K562 (cell line): Measurements from ENCODE around the gene RABEPK. TPM values are rescaled to one million over a fixed set of nuclear protein-coding genes. Genes with fewer than 3 reads are reported as not detected.
A peak's percentile ranks its signal among the peaks of the same experiment; 100 is the strongest.

Experiments used
- ARID2 ChIP-seq: fragments of 450-650 bp; IDR thresholded peaks from 2 replicates; pipeline ENCODE4 v1.6.1; 2017; ENCODE audit warnings: antibody characterized with exemption, mild to moderate bottlenecking
- CBX5 ChIP-seq: IDR thresholded peaks from 2 replicates; pipeline ENCODE4 v1.6.1; 2014; ENCODE audit warnings: low read depth, borderline replicate concordance
- DPF2 ChIP-seq: fragments of 450-650 bp; IDR thresholded peaks from 2 replicates; pipeline ENCODE4 v1.6.1; 2016
- FOXP1 ChIP-seq: sonication (generic); formaldehyde crosslinking; IDR thresholded peaks from 2 replicates; pipeline ENCODE4 v1.8.0; 2022; ENCODE audit warnings: mild to moderate bottlenecking, missing genetic modification reagents
- GABPB1 ChIP-seq: sonication (generic); formaldehyde crosslinking; IDR thresholded peaks from 2 replicates; pipeline ENCODE4 v1.8.0; 2022; ENCODE audit warnings: mild to moderate bottlenecking, missing genetic modification reagents
- NR2C2 ChIP-seq, 2 experiments: fragments of 200-800 bp in 1 of 2; sonication (Bioruptor generic) in 1 of 2; sonication (generic) in 1 of 2; formaldehyde crosslinking in 1 of 2; IDR thresholded peaks; 2 replicates each; pipeline versions ENCODE4 v1.6.1 to v1.8.0; 2016 to 2022; ENCODE audit warnings: mild to moderate bottlenecking in 1 of 2, missing compliant biosample characterization in 1 of 2, missing genetic modification characterization in 1 of 2, missing genetic modification reagents in 1 of 2
- POLR2AphosphoS2 ChIP-seq: IDR thresholded peaks from 2 replicates; pipeline ENCODE4 v1.6.1; 2012; ENCODE audit warnings: low read length, improper control_type of control experiment
- RBM25 ChIP-seq: fragments of 200-400 bp; formaldehyde crosslinking; IDR thresholded peaks from 2 replicates; pipeline ENCODE4 v1.6.1; 2018; ENCODE audit warnings: low read length, low read depth, moderate library complexity; ENCODE audit not compliant: severe bottlenecking
- SIX5 ChIP-seq, 2 experiments: IDR thresholded peaks; 2 replicates each; pipeline ENCODE4 v1.6.1; 2011; ENCODE audit warnings: low read length in 2 of 2, borderline replicate concordance in 1 of 2, low read depth in 1 of 2, mild to moderate bottlenecking in 1 of 2, moderate library complexity in 1 of 2; ENCODE audit not compliant: insufficient read depth in 1 of 2
- STAG1 ChIP-seq: sonication (generic); formaldehyde crosslinking; IDR thresholded peaks from 2 replicates; pipeline ENCODE4 v1.5.0; 2020; ENCODE audit warnings: missing genetic modification reagents, borderline replicate concordance
- TOE1 ChIP-seq, 2 experiments: fragments of 450-650 bp in 1 of 2; sonication (generic) in 1 of 2; formaldehyde crosslinking in 1 of 2; IDR thresholded peaks; 2 replicates each; pipeline versions ENCODE4 v1.7.1 to v1.8.0; 2016 to 2022; ENCODE audit warnings: borderline replicate concordance in 2 of 2, mild to moderate bottlenecking in 2 of 2, antibody characterized with exemption in 1 of 2, inconsistent platforms in 1 of 2, low read depth in 1 of 2, missing genetic modification reagents in 1 of 2, moderate library complexity in 1 of 2
- ZNF133 ChIP-seq: fragments of 250-450 bp; sonication (Bioruptor Pico); IDR thresholded peaks from 2 replicates; pipeline ENCODE4 v1.4.0; 2020; ENCODE audit warnings: mild to moderate bottlenecking
- polyA plus RNA-seq, 8 experiments: library from polyadenylated mRNA; depleted of rRNA in 4 of 8; stranded (reverse) in 5 of 8; unstranded in 3 of 8; fragments of >200 nt; fragmentation: Nextera tagmentation in 2 of 8; fragmentation: Illumina TruSeq in 1 of 8; extraction: Ambion mirVana in 2 of 8; extraction: Trizol in 1 of 8; gene quantifications; 2 replicates each; pipeline versions ENCODE4 v1.2.1 to v1.2.3, GENCODE V29; 2011 to 2014; ENCODE audit warnings: inconsistent platforms in 1 of 8, missing spikeins in 1 of 8
- total RNA-seq, 7 experiments: library from RNA; depleted of rRNA in 6 of 7; stranded (reverse); fragments of >200 nt in 6 of 7; fragmentation: Illumina TruSeq in 2 of 7; extraction: Trizol in 2 of 7; gene quantifications; 2 replicates each; pipeline versions ENCODE4 v1.2.1 to v1.2.3, GENCODE V29; 2011 to 2021; ENCODE audit warnings: low replicate concordance in 1 of 7
- TF ChIP-seq, protein P1 (sequence below): sonication (generic); formaldehyde crosslinking; IDR thresholded peaks from 2 replicates; pipeline ENCODE4 v1.8.0; 2022; ENCODE audit warnings: mild to moderate bottlenecking, missing genetic modification reagents
- TF ChIP-seq, protein P2 (sequence below): fragments of 250-450 bp; sonication (Bioruptor Pico); IDR thresholded peaks from 2 replicates; pipeline ENCODE4 v1.5.0; 2020; ENCODE audit warnings: mild to moderate bottlenecking
- TF ChIP-seq, protein P3 (sequence below): sonication (generic); formaldehyde crosslinking; IDR thresholded peaks from 2 replicates; pipeline ENCODE4 v1.9.0; 2022; ENCODE audit warnings: mild to moderate bottlenecking, missing genetic modification reagents
- TF ChIP-seq, protein P4 (sequence below): sonication (generic); formaldehyde crosslinking; IDR thresholded peaks from 2 replicates; pipeline ENCODE4 v1.8.1; 2023; ENCODE audit warnings: mild to moderate bottlenecking, missing genetic modification reagents

RABEPK gene
- total and polyA plus RNA-seq, 9 of the 15 experiments (the other 6 are each of a cell fraction or from before 2014, with no cell fraction given), result 38.3 to 113 (median 52.8) TPM

DNA sequence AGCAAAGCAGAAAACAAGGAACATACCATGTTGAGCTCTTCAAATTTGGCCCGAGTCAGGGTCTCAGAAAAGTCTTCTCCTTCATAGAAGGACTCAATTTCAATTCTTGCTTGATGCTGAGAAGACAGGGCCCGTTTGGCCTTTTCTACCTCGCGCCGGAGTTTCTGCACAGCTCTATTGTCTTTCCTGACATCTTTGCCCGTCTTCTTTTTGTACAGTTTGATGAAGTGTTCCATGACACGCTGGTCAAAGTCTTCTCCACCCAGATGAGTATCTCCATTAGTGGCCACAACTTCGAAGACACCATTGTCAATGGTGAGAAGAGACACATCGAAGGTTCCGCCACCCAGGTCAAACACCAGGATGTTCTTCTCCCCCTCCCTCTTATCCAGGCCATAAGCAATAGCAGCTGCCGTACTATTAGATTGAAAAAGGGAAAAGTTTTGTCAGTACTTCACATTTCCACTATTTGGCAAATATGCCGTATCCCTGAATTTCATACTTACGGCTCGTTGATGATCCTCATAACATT lies 38.6 kb downstream of the RABEPK start (continued):
- TF ChIP-seq, protein P1, sequence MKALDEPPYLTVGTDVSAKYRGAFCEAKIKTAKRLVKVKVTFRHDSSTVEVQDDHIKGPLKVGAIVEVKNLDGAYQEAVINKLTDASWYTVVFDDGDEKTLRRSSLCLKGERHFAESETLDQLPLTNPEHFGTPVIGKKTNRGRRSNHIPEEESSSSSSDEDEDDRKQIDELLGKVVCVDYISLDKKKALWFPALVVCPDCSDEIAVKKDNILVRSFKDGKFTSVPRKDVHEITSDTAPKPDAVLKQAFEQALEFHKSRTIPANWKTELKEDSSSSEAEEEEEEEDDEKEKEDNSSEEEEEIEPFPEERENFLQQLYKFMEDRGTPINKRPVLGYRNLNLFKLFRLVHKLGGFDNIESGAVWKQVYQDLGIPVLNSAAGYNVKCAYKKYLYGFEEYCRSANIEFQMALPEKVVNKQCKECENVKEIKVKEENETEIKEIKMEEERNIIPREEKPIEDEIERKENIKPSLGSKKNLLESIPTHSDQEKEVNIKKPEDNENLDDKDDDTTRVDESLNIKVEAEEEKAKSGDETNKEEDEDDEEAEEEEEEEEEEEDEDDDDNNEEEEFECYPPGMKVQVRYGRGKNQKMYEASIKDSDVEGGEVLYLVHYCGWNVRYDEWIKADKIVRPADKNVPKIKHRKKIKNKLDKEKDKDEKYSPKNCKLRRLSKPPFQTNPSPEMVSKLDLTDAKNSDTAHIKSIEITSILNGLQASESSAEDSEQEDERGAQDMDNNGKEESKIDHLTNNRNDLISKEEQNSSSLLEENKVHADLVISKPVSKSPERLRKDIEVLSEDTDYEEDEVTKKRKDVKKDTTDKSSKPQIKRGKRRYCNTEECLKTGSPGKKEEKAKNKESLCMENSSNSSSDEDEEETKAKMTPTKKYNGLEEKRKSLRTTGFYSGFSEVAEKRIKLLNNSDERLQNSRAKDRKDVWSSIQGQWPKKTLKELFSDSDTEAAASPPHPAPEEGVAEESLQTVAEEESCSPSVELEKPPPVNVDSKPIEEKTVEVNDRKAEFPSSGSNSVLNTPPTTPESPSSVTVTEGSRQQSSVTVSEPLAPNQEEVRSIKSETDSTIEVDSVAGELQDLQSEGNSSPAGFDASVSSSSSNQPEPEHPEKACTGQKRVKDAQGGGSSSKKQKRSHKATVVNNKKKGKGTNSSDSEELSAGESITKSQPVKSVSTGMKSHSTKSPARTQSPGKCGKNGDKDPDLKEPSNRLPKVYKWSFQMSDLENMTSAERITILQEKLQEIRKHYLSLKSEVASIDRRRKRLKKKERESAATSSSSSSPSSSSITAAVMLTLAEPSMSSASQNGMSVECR (CRISPR knock-in tag), result 0 out of 2 replicates have a peak, but pooled peaks have one; percentile 61
- TF ChIP-seq ARID2 (no peak), NR2C2 (CRISPR knock-in tag; IDR thresholded peaks at IDR 0.05) (0 out of 2 replicates have a peak, but pooled peaks have one; percentile 11), NR2C2 (tag; IDR thresholded peaks at IDR 0.05) (no peak), POLR2AphosphoS2 (peak; percentile 17; the same call in 1 of the 2 replicates), CBX5 (no peak), TOE1 (IDR thresholded peaks at IDR 0.05; ENCODE audit: borderline replicate concordance) (no peak), TOE1 (CRISPR knock-in tag; IDR thresholded peaks at IDR 0.05; ENCODE audit: borderline replicate concordance, low read depth) (peak; percentile 77; the same call in 1 of the 2 replicates), SIX5 (IDR thresholded peaks at IDR 0.05; ENCODE audit: borderline replicate concordance in 1 of 2, insufficient read depth in 1 of 2, low read depth in 1 of 2, low read length in 2 of 2) (no peak), RBM25 (no peak), ZNF133 (CRISPR knock-in tag) (no peak), DPF2 (no peak), FOXP1 (CRISPR knock-in tag) (peak; percentile 77; the same call in 1 of the 2 replicates), STAG1 (CRISPR knock-in tag) (no peak), GABPB1 (CRISPR knock-in tag) (no peak)
- TF ChIP-seq, protein P2, sequence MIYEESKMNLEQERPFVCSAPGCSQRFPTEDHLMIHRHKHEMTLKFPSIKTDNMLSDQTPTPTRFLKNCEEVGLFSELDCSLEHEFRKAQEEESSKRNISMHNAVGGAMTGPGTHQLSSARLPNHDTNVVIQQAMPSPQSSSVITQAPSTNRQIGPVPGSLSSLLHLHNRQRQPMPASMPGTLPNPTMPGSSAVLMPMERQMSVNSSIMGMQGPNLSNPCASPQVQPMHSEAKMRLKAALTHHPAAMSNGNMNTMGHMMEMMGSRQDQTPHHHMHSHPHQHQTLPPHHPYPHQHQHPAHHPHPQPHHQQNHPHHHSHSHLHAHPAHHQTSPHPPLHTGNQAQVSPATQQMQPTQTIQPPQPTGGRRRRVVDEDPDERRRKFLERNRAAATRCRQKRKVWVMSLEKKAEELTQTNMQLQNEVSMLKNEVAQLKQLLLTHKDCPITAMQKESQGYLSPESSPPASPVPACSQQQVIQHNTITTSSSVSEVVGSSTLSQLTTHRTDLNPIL, result no peak
- TF ChIP-seq, protein P3, sequence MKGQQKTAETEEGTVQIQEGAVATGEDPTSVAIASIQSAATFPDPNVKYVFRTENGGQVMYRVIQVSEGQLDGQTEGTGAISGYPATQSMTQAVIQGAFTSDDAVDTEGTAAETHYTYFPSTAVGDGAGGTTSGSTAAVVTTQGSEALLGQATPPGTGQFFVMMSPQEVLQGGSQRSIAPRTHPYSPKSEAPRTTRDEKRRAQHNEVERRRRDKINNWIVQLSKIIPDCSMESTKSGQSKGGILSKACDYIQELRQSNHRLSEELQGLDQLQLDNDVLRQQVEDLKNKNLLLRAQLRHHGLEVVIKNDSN (CRISPR knock-in tag), result no peak
- TF ChIP-seq, protein P4, sequence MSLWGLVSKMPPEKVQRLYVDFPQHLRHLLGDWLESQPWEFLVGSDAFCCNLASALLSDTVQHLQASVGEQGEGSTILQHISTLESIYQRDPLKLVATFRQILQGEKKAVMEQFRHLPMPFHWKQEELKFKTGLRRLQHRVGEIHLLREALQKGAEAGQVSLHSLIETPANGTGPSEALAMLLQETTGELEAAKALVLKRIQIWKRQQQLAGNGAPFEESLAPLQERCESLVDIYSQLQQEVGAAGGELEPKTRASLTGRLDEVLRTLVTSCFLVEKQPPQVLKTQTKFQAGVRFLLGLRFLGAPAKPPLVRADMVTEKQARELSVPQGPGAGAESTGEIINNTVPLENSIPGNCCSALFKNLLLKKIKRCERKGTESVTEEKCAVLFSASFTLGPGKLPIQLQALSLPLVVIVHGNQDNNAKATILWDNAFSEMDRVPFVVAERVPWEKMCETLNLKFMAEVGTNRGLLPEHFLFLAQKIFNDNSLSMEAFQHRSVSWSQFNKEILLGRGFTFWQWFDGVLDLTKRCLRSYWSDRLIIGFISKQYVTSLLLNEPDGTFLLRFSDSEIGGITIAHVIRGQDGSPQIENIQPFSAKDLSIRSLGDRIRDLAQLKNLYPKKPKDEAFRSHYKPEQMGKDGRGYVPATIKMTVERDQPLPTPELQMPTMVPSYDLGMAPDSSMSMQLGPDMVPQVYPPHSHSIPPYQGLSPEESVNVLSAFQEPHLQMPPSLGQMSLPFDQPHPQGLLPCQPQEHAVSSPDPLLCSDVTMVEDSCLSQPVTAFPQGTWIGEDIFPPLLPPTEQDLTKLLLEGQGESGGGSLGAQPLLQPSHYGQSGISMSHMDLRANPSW (CRISPR knock-in tag), result 0 out of 2 replicates have a peak, but pooled peaks have one; percentile 50
